ENCODE measurements around the gene ASB17.
"Not testable (repeated sequence)": the region's sequence is repeated elsewhere in the genome, so short reads cannot be mapped to it uniquely, and the experiment has no call there.

The ASB17 gene

DNA sequence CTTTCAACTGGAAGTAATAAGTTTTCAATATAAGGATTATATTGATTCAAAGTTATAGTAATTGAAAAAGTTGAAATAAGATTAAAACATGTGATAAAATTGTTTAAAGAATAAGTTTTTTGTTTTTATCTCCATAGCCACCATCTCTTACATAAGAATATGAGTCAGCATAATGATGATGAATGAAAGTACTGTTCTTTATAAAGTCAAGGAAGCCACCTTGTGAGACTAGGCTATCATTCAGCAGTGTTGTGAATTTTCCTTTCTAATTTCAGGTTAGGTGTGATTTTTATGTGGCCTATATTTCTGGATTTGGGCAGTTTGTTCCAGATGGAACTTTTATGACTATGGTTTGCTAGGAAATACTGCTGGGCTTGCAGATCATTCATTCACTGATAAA is 22.4 kb upstream of the ASB17 start:
- TF ChIP-seq, protein P1, sequence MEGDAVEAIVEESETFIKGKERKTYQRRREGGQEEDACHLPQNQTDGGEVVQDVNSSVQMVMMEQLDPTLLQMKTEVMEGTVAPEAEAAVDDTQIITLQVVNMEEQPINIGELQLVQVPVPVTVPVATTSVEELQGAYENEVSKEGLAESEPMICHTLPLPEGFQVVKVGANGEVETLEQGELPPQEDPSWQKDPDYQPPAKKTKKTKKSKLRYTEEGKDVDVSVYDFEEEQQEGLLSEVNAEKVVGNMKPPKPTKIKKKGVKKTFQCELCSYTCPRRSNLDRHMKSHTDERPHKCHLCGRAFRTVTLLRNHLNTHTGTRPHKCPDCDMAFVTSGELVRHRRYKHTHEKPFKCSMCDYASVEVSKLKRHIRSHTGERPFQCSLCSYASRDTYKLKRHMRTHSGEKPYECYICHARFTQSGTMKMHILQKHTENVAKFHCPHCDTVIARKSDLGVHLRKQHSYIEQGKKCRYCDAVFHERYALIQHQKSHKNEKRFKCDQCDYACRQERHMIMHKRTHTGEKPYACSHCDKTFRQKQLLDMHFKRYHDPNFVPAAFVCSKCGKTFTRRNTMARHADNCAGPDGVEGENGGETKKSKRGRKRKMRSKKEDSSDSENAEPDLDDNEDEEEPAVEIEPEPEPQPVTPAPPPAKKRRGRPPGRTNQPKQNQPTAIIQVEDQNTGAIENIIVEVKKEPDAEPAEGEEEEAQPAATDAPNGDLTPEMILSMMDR (IDR thresholded peaks at IDR 0.05; ENCODE audit: low read depth, low read length), result no peak
- no peak for DNase-seq (ENCODE audit: low read depth, low spot score)
- H3K4me3 ChIP-seq (ENCODE audit: low read depth, low read length), result no peak overlapping the region
- in situ Hi-C loops (cut with HindIII; ENCODE audit: low sequenced_read_pairs), result no loop called here

DNA sequence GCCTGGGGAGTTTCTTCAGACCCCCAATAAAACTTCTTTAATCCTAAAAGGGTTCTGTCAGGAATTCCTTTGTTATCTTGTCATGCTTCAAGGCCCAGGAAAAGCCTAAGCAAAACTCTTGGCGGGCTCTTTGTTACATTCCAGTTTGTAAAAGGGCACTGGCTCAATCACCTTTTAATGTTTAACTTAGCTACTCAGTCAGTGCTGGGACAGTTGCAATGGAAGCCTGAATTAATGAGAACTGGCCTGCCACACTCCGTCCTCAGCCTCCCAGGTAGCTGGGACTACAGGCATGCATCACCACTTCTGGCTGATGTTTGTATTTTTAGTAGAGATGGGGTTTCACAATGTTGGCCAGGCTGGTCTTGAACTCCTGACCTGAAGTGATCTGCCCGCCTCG is 21.3 kb upstream of the ASB17 start:
- DNase-seq (ENCODE audit: low read depth, low spot score), result no peak
- no peak overlapping the region for H3K4me3 ChIP-seq (ENCODE audit: low read depth, low read length)
- in situ Hi-C loops (cut with HindIII; ENCODE audit: low sequenced_read_pairs), result no loop called here

DNA sequence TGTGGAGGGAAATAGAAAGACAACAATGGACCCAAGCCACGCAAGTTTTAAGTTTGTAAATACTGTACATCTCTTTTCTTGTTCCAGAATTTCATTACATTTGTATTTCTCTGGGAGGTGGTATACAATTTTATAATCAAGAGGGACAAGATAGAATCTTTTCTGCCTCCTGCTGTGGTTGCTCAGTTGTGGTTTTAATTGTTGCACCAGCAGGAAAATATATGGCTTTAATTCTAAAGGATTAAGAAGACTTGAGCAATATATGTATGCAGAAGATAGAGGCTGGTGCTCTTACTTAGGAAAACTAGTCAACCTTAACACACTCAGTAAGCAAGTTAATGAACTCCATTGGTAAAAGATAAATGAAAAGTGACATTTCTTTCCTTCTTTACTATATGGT is 19.8 kb upstream of the ASB17 start:
- H3K4me3 ChIP-seq (ENCODE audit: low read depth, low read length), result no peak overlapping the region
- TF ChIP-seq, protein P1 (IDR thresholded peaks at IDR 0.05; ENCODE audit: low read depth, low read length), result no peak
- in situ Hi-C loops (cut with HindIII; ENCODE audit: low sequenced_read_pairs), result no loop called here
- no peak for DNase-seq (ENCODE audit: low read depth, low spot score)

More for the DNA sequence above, 21.3 kb upstream of the ASB17 start:
- TF ChIP-seq, protein P1 (IDR thresholded peaks at IDR 0.05; ENCODE audit: low read depth, low read length), result no peak

DNA sequence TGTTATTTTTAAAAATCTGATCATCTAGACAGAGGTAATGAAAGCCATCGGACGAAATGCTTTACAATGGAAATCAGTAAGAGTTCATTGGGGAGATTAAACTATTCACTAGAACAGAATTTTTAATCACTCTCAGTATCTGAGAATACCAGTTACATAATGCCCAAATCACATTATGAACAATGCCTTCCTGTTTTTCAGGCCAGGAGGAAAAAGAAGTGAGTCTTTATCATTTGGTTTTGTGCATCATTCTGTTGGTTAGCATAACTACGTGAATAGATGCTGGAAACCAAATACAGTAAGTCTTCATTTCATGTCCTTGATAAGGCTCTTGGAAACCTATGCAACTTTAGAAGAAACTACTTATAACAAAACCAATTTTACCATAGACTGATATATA is 18.0 kb upstream of the ASB17 start:
- in situ Hi-C loops (cut with HindIII; ENCODE audit: low sequenced_read_pairs), result no loop called here
- TF ChIP-seq, protein P1 (IDR thresholded peaks at IDR 0.05; ENCODE audit: low read depth, low read length), result no peak
- no peak for DNase-seq (ENCODE audit: low read depth, low spot score)
- no peak overlapping the region for H3K4me3 ChIP-seq (ENCODE audit: low read depth, low read length)

DNA sequence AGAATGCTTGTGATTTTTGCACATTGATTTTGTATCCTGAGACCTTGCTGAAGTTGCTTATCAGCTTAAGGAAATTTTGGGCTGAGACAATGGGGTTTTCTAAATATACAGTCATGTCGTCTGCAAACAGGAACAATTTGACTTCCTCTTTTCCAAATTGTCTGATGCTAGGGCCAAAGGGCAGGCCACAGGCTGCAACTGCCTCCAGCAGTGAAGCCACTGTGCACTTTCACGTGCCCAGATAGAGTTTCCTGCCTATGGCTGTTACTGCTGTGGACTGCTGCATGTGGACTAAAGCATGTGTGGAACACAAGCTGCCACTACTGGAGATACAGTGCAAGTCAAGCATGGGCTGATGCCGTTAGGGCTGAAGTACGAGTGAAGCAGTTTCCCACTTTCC is 10.8 kb upstream of the ASB17 start:
- DNase-seq (ENCODE audit: low read depth, low spot score); in situ Hi-C loops (cut with HindIII; ENCODE audit: low sequenced_read_pairs); H3K4me3 ChIP-seq (ENCODE audit: low read depth, low read length): not testable (repeated sequence)

DNA sequence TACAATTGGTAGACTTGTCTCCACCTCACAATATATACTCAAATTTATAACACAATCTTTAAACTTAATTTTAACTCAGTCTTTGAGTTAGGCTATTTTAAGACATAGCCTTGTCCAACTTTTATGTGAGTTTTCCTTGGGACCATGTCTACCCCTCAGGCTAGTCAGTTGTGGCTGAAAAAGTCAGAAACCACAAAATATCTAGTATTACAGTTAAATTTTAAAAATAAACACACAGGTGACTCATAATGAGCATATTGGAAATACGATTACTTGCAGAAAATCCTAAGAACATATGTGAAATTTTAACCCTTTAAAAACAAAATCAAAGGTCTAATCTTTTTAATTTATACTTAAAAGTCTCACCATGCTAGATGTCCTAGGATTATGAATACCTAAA is 4.8 kb upstream of the ASB17 start:
- DNase-seq (ENCODE audit: low read depth, low spot score), result peak; percentile 38
- in situ Hi-C loops (cut with HindIII; ENCODE audit: low sequenced_read_pairs), result no loop called here
- no peak overlapping the region for H3K4me3 ChIP-seq (ENCODE audit: low read depth, low read length)
- TF ChIP-seq, protein P1 (IDR thresholded peaks at IDR 0.05; ENCODE audit: low read depth, low read length), result no peak

DNA sequence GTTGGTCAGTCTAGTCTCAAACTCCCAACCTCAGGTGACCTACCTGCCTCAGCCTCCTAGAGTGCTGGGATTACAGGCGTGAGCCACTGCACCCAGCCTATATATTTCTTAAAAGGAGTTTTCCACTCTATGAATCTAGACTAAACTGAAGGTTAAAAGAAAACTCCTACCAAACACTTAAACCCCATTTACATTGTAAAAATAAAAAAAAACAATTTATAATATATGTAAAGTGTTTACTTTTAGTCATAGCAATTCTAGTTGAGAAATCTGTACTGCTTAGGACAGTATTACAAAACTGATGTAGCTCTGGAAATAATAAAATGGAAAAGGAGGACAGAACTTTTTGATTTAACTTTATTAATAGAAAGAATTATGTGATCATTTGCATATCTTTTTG is 9.5 kb downstream of the ASB17 start:
- no peak for DNase-seq (ENCODE audit: low read depth, low spot score)
- H3K4me3 ChIP-seq (ENCODE audit: low read depth, low read length), result no peak overlapping the region
- in situ Hi-C loops (cut with HindIII; ENCODE audit: low sequenced_read_pairs), result no loop called here
- TF ChIP-seq, protein P1 (IDR thresholded peaks at IDR 0.05; ENCODE audit: low read depth, low read length), result no peak

All from astrocyte of the spinal cord (primary cell).